HUES6 (cell line): ENCODE results near the gene HS3ST2.

Source experiments
- H3K27ac ChIP-seq: 2 replicates; pipeline ENCODE4 v1.7.0; 2013; ENCODE audit warnings: low read depth, mild to moderate bottlenecking, low read length, inconsistent platforms
- H3K27me3 ChIP-seq: 2 replicates; pipeline ENCODE4 v1.6.1; 2013; ENCODE audit warnings: low read length; ENCODE audit not compliant: control insufficient read depth, insufficient read depth
- H3K36me3 ChIP-seq: 2 replicates; pipeline ENCODE4 v1.6.1; 2013; ENCODE audit warnings: low read length; ENCODE audit not compliant: control insufficient read depth, insufficient read depth
- H3K4me1 ChIP-seq: 2 replicates; pipeline ENCODE4 v1.6.1; 2013; ENCODE audit warnings: low read length; ENCODE audit not compliant: control insufficient read depth, insufficient read depth
- H3K4me3 ChIP-seq: 2 replicates; pipeline ENCODE4 v1.5.1; 2013; ENCODE audit warnings: low read depth, low read length
- H3K9ac ChIP-seq: one replicate; pipeline ENCODE4 v1.6.1; 2013; ENCODE audit warnings: mild to moderate bottlenecking, low read length
- H3K9me3 ChIP-seq: 2 replicates; pipeline ENCODE4 v1.6.1; 2013; ENCODE audit warnings: low read depth, low read length; ENCODE audit not compliant: control insufficient read depth, insufficient read depth

HS3ST2 gene

DNA sequence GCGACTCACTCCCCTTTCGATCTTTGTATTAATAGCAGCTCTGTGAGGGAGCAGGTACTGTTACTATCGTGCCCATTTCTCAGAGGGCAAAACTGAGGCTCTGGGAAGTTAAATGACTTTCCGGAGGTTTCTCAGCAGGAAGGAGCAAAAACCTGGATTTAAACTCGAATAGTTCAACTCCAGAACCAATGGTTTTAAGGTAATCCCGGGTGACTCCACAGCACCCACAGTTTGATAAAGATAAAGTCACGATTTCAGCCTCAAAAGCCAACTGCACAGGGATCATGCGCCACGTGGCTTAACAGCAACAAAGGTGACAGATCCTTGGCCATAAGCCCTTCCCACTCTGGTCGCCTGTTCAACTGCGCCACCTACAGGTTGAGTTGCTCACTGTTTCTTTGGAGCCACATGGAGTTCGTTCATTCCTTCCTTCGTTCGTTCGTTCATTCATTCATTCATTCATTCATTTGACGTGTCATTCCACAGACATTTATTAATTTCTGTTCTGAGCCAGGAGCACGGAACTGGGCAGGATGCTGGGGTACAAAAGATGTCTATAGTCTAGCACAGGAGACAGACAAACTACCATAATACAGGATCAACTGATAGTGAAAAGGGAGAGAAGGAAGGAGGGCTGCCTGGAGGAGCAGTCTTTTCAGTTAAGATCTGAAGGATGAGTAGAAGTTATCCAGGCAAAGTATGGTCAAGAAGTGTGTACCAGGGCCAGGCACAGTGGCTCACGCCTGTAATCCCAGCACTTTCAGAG, 134.8 kb downstream of the HS3ST2 start:
- Histone ChIP-seq H3K9ac (no peak overlapping the region), H3K4me1 (peaks cover 3% of the 10 kb centered on the region; the same call in 1 of the 2 replicates), H3K9me3 (no peaks in the 10 kb centered on the region), H3K4me3 (no peak overlapping the region), H3K27ac (no peak overlapping the region), H3K36me3 (no peaks in the 10 kb centered on the region), H3K27me3 (peaks cover 38% of the 10 kb centered on the region)

DNA sequence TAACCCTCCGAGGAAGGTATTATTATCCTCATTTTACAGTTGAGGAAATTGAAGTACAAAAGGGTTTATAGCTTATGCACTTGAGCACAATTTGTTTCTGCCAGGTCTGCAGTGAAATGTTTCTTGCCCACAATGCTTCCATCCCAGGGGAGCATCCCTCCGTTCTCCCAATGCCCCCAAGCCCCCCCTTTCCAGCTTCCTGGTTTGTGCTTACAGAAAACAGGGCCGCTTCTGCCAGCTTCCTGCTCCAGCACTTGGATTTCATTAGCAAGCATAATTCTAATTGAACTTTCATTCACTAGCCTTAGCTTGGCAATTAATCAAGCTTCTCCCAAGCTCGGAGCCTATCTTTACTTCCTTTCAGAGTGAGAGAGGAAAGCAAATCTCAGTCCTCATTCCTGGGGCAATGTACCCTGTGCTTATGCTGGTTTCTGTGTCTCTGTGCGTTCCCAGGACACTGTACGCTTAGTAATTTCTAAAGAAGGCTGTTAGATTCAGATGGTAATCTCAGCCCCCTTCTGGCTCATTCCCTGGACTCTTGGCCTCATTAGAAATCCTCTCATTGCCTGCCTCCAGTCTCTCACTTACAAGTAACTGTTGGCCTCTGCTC, 141.6 kb downstream of the HS3ST2 start:
- H3K36me3 ChIP-seq = no peaks in the 10 kb centered on the region
- H3K4me3 ChIP-seq = no peak overlapping the region
- peaks cover 10% of the 10 kb centered on the region; the same call in 1 of the 2 replicates for H3K27me3 ChIP-seq
- no peak overlapping the region for H3K27ac ChIP-seq
- H3K9ac ChIP-seq = no peak overlapping the region
- no peaks in the 10 kb centered on the region for H3K9me3 ChIP-seq
- no peaks in the 10 kb centered on the region for H3K4me1 ChIP-seq

DNA sequence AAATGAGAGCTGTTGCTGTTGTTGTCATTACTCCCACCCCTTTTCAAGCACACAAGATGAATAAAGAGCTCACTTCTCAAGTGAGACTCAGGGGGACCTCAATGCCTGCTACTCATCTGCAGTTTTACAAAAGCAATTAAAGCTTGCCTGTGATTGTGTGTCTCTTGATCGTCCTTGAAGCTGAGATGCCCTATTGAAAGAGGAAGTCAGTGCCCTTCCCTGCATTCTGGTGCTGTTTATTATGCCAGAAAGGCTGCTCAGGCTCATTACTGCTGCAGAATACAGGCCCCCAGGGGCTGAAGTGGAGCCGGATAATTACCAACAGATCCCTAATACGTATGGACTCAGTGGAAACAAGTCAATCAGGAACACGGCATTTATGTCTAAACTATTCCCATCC, 147.2 kb downstream of the HS3ST2 start:
- no peaks in the 10 kb centered on the region for H3K4me1 ChIP-seq
- H3K27me3 ChIP-seq = peaks cover 5% of the 10 kb centered on the region; the same call in 1 of the 2 replicates
- peaks cover 33% of the 10 kb centered on the region for H3K9me3 ChIP-seq
- no peaks in the 10 kb centered on the region for H3K36me3 ChIP-seq
- no peak overlapping the region for H3K4me3 ChIP-seq
- H3K27ac ChIP-seq = no peak overlapping the region
- H3K9ac ChIP-seq = no peak overlapping the region

DNA sequence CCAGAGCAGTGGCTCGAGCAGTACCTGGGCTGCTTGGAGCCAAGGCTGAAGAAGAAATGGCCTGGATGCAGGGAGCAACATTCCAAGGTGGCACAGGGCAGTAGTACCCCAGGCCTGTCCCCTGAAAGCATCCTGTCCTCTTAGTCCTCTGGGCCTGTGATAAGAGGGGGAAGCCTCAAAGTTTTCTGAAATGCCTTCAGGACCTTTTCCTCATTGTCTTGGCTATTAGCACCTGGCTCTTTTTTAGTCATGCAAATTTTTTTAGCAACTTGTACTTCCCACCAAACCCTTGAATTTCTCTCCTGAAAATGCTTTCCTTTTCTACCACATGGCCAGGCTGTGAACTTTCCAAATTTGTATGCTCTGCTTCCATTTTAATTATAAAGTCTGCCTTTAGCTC, 148.9 kb downstream of the HS3ST2 start:
- H3K27ac ChIP-seq = no peak overlapping the region
- no peaks in the 10 kb centered on the region for H3K36me3 ChIP-seq
- H3K9ac ChIP-seq = no peak overlapping the region
- peaks cover 33% of the 10 kb centered on the region for H3K9me3 ChIP-seq
- no peak overlapping the region for H3K4me3 ChIP-seq
- peaks cover 8% of the 10 kb centered on the region; the same call in 1 of the 2 replicates for H3K27me3 ChIP-seq
- H3K4me1 ChIP-seq = no peaks in the 10 kb centered on the region
